ENCODE results near the gene SLC6A18. TPM values are rescaled to one million over a fixed set of nuclear protein-coding genes. Genes with fewer than 3 reads are reported as not detected.

The SLC6A18 gene
- total and polyA plus RNA-seq, 9 of the 15 experiments (the other 6 are each of a cell fraction or from before 2014, with no cell fraction given) = not detected

DNA sequence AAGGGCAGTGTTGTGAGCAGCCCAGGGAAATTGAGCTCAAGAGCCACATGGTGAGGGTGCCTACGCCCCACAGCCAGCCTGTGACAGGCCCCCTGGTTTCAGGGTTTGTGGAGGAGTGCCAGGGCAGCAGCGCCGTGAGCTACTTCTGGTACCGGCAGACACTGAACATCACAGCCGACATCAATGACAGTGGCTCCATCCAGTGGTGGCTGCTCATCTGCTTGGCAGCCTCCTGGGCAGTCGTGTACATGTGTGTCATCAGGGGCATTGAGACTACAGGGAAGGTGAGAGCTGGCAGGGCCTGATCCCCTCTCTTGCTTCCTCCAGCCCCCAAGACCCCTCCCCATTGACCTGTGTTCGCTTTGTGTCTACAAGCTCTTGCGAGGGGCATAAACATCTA lies 10.2 kb downstream of the SLC6A18 start:
- peak; percentile 52 for FAIRE-seq
- CTCF ChIA-PET (ENCODE audit: low intra/inter-chr PET ratio) = interaction anchor here (2.2 kb wide), 1 partner anchor 67 kb away, joined by 16 read pairs; no protein-coding TSS in a partner anchor
- WGBS (ENCODE audit: insufficient coverage, low coverage, missing lambda C conversion rate) = 2% methylated on average over 8 of the region's 8 CpGs
- Histone ChIP-seq H3K9me1 (ENCODE audit: control insufficient read depth, insufficient read depth, low read length) (no peaks in the 10 kb centered on the region), H3K4me1 (replicated peaks in 1 of 2; ENCODE audit: control insufficient read depth in 2 of 2, insufficient read depth in 2 of 2, low read length in 2 of 2) (peaks cover 8 to 33% of the 10 kb centered on the region in 2 experiments; a peak in 4 of 5 replicates), H3K27me3 (ENCODE audit: control insufficient read depth in 2 of 2, insufficient read depth in 2 of 2, low read length in 2 of 2) (peaks cover 24 to 64% of the 10 kb centered on the region in 2 experiments; a peak in 4 of 5 replicates), H3K9me3 (replicated peaks; ENCODE audit: control insufficient read depth, insufficient read depth, low read depth, low read length) (0 out of 2 replicates have a peak, but pooled peaks cover 2% of the 10 kb centered on the region), H4K20me1 (replicated peaks; ENCODE audit: control insufficient read depth, insufficient read depth, low read length) (peaks cover 24% of the 10 kb centered on the region), H3K4me3 (no peak overlapping the region), H3K79me2 (ENCODE audit: control insufficient read depth, insufficient read depth, low read length) (no peaks in the 10 kb centered on the region), H3K27ac (ENCODE audit: extremely low read depth, low read depth, low read length) (no peak overlapping the region), H3K36me3 (ENCODE audit: control insufficient read depth, insufficient read depth, low read length) (no peaks in the 10 kb centered on the region), H2AFZ (ENCODE audit: low read depth, low read length) (no peak overlapping the region), H3K9ac (ENCODE audit: insufficient read depth in 1 of 2, low read depth in 2 of 2, low read length in 2 of 2) (no peak overlapping the region), H3K4me2 (ENCODE audit: insufficient read depth, low read length) (no peak overlapping the region)
- POLR2A ChIA-PET = interaction anchor here (0.8 kb wide), 1 partner anchor 66 kb away, joined by 3 read pairs; no protein-coding TSS in a partner anchor
- peak; percentile 79 for ATAC-seq
- BruUV-seq (replicated peaks) = no TSS peak
- peak; percentile 33 to 53 (median 41) for DNase-seq (ENCODE audit: extremely low read depth in 1 of 4, low spot score in 3 of 4)
- intact Hi-C loops (cut with micrococcal nuclease) (loop anchor here (1.0 kb wide), 1 partner anchor 67 kb away; no protein-coding TSS in a partner anchor), in situ Hi-C loops (cut with MboI) (no loop called here)
- no peak for TF ChIP-seq YBX1 (IDR thresholded peaks at IDR 0.05)
- no peak for TF ChIP-seq ZNF778 (CRISPR knock-in tag; IDR thresholded peaks at IDR 0.05)
- peak; percentile 64 for TF ChIP-seq SMC3 (conservative IDR thresholded peaks at IDR 0.05; ENCODE audit: insufficient read depth, low read depth, low read length)
- no peak for TF ChIP-seq ILF3 (IDR thresholded peaks at IDR 0.05; ENCODE audit: borderline replicate concordance)
- TF ChIP-seq, protein P1, sequence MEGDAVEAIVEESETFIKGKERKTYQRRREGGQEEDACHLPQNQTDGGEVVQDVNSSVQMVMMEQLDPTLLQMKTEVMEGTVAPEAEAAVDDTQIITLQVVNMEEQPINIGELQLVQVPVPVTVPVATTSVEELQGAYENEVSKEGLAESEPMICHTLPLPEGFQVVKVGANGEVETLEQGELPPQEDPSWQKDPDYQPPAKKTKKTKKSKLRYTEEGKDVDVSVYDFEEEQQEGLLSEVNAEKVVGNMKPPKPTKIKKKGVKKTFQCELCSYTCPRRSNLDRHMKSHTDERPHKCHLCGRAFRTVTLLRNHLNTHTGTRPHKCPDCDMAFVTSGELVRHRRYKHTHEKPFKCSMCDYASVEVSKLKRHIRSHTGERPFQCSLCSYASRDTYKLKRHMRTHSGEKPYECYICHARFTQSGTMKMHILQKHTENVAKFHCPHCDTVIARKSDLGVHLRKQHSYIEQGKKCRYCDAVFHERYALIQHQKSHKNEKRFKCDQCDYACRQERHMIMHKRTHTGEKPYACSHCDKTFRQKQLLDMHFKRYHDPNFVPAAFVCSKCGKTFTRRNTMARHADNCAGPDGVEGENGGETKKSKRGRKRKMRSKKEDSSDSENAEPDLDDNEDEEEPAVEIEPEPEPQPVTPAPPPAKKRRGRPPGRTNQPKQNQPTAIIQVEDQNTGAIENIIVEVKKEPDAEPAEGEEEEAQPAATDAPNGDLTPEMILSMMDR (IDR thresholded peaks at IDR 0.05 in 2 of 3, conservative IDR thresholded peaks at IDR 0.05 in 1 of 3; ENCODE audit: insufficient read depth in 2 of 3, low read depth in 1 of 3, low read length in 3 of 3) = peak; percentile 55 to 66 (median 62); a peak in 5 of 6 replicates
- TF ChIP-seq, protein P2, sequence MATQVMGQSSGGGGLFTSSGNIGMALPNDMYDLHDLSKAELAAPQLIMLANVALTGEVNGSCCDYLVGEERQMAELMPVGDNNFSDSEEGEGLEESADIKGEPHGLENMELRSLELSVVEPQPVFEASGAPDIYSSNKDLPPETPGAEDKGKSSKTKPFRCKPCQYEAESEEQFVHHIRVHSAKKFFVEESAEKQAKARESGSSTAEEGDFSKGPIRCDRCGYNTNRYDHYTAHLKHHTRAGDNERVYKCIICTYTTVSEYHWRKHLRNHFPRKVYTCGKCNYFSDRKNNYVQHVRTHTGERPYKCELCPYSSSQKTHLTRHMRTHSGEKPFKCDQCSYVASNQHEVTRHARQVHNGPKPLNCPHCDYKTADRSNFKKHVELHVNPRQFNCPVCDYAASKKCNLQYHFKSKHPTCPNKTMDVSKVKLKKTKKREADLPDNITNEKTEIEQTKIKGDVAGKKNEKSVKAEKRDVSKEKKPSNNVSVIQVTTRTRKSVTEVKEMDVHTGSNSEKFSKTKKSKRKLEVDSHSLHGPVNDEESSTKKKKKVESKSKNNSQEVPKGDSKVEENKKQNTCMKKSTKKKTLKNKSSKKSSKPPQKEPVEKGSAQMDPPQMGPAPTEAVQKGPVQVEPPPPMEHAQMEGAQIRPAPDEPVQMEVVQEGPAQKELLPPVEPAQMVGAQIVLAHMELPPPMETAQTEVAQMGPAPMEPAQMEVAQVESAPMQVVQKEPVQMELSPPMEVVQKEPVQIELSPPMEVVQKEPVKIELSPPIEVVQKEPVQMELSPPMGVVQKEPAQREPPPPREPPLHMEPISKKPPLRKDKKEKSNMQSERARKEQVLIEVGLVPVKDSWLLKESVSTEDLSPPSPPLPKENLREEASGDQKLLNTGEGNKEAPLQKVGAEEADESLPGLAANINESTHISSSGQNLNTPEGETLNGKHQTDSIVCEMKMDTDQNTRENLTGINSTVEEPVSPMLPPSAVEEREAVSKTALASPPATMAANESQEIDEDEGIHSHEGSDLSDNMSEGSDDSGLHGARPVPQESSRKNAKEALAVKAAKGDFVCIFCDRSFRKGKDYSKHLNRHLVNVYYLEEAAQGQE (IDR thresholded peaks at IDR 0.05; ENCODE audit: borderline replicate concordance) = peak; percentile 60
- TF ChIP-seq, protein P2 (CRISPR knock-in tag; IDR thresholded peaks at IDR 0.05; ENCODE audit: low read depth) = no peak
- TF ChIP-seq FOXJ2 (tag; IDR thresholded peaks at IDR 0.05) = no peak
- peak; percentile 54 to 75 for TF ChIP-seq RAD21 (CRISPR knock-in tag; conservative IDR thresholded peaks at IDR 0.05 in 1 of 2, IDR thresholded peaks at IDR 0.05 in 1 of 2)
- TF ChIP-seq, protein P3, sequence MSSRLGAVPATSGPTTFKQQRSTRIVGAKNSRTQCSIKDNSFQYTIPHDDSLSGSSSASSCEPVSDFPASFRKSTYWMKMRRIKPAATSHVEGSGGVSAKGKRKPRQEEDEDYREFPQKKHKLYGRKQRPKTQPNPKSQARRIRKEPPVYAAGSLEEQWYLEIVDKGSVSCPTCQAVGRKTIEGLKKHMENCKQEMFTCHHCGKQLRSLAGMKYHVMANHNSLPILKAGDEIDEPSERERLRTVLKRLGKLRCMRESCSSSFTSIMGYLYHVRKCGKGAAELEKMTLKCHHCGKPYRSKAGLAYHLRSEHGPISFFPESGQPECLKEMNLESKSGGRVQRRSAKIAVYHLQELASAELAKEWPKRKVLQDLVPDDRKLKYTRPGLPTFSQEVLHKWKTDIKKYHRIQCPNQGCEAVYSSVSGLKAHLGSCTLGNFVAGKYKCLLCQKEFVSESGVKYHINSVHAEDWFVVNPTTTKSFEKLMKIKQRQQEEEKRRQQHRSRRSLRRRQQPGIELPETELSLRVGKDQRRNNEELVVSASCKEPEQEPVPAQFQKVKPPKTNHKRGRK (tag; IDR thresholded peaks at IDR 0.05) = no peak
- no peak for TF ChIP-seq GTF2A2 (tag; IDR thresholded peaks at IDR 0.05)

Measured in K562 (cell line).